Prostate gland (tissue), 2 donors: ENCODE data around the gene CLCN2.

Experiments used
- POLR2A ChIP-seq: fragments of 450-650 bp; IDR thresholded peaks from one replicate; pipeline ENCODE4 v1.6.1; 2016; ENCODE audit warnings: antibody characterized with exemption, mild to moderate bottlenecking
- POLR2AphosphoS5 ChIP-seq: sonication (generic); formaldehyde crosslinking; IDR thresholded peaks from one replicate; pipeline ENCODE4 v1.6.1; 2017; ENCODE audit warnings: antibody characterized with exemption
- TF ChIP-seq, protein P1 (sequence below), 4 experiments: fragments of 200-600 bp in 2 of 4; fragments of 450-650 bp in 2 of 4; sonication (generic) in 2 of 4; IDR thresholded peaks; 1 replicate in 3 of 4; 2 replicates in 1 of 4; pipeline ENCODE4 v1.5.1; 2016 to 2019; ENCODE audit warnings: antibody characterized with exemption in 4 of 4, mild to moderate bottlenecking in 2 of 4, moderate library complexity in 2 of 4

DNA sequence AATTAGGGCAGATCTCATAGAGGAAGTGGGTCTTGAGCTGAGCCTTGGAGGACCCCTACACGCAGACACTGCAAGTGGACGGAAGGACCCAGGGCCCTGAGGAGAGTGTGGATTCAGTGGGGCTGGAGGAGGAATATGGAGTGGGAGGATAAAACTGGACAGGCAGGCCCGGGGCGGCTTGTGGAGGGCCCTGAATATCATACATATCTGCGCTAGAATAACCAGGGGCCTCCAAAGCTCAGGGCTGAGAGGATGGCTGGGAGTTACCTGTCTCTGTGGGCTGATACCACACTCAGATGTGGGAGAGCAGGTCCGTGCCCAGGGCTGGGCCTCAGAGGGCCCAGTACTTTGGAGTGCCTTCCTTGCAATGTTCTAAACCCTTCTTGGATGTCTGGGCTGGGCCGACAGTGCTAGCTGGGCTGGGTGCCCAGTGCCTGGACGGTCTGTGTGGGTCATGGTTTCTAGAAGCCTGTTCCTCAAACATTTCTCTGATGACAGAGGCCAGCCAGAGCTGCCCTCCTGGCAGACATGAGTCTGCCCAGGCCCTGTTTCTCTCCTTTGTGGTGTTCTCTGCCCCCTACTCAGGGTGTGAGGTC is 48.0 kb upstream of the CLCN2 start:
- TF ChIP-seq POLR2A (no peak), POLR2AphosphoS5 (no peak)
- TF ChIP-seq, protein P1, sequence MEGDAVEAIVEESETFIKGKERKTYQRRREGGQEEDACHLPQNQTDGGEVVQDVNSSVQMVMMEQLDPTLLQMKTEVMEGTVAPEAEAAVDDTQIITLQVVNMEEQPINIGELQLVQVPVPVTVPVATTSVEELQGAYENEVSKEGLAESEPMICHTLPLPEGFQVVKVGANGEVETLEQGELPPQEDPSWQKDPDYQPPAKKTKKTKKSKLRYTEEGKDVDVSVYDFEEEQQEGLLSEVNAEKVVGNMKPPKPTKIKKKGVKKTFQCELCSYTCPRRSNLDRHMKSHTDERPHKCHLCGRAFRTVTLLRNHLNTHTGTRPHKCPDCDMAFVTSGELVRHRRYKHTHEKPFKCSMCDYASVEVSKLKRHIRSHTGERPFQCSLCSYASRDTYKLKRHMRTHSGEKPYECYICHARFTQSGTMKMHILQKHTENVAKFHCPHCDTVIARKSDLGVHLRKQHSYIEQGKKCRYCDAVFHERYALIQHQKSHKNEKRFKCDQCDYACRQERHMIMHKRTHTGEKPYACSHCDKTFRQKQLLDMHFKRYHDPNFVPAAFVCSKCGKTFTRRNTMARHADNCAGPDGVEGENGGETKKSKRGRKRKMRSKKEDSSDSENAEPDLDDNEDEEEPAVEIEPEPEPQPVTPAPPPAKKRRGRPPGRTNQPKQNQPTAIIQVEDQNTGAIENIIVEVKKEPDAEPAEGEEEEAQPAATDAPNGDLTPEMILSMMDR (IDR thresholded peaks at IDR 0.05), result no peak
